CD4-positive, alpha-beta memory T cell (primary cell): ENCODE results near the gene MYT1. TPM values are rescaled to one million over a fixed set of nuclear protein-coding genes. Genes with fewer than 3 reads are reported as not detected.
"Not testable (repeated sequence)": the region's sequence is repeated elsewhere in the genome, so short reads cannot be mapped to it uniquely, and the experiment has no call there.

Source experiments
- CTCF ChIA-PET: fragments of 350-600 bp; sonication (Branson Sonifier 250); formaldehyde crosslinking; loops from one replicate; lab custom pipeline; 2021; ENCODE audit warnings: inconsistent platforms; ENCODE audit not compliant: partially characterized antibody; lab: Charles Lee
- POLR2A ChIA-PET: fragments of 350-600 bp; sonication (Branson Sonifier 250); formaldehyde crosslinking; loops from one replicate; lab custom pipeline; 2021; ENCODE audit not compliant: partially characterized antibody; lab: Charles Lee
- DNase-seq, 5 donors: peaks; one replicate each; pipeline versions ENCODE4 v3.0.0 to v3.0.0-alpha.2; 2020 to 2022; ENCODE audit warnings: mixed read lengths in 1 of 5
- H3K27ac ChIP-seq: one replicate; pipeline ENCODE4 v1.7.0; 2013; ENCODE audit warnings: low read depth, low read length
- H3K27me3 ChIP-seq: 2 replicates; pipeline ENCODE4 v1.7.0; 2013; ENCODE audit warnings: mild to moderate bottlenecking, low read length, moderate library complexity; ENCODE audit not compliant: insufficient read depth
- H3K36me3 ChIP-seq: 2 replicates; pipeline ENCODE4 v1.7.0; 2013; ENCODE audit warnings: mild to moderate bottlenecking, low read length, moderate library complexity; ENCODE audit not compliant: insufficient read depth
- H3K4me1 ChIP-seq: 2 replicates; pipeline ENCODE4 v1.7.0; 2013; ENCODE audit warnings: mild to moderate bottlenecking, low read length, moderate library complexity; ENCODE audit not compliant: insufficient read depth
- H3K4me3 ChIP-seq, 2 donors: one replicate each; pipeline ENCODE4 v1.7.0; 2013; ENCODE audit warnings: low read length in 2 of 2, mild to moderate bottlenecking in 1 of 2
- H3K9me3 ChIP-seq, 2 donors: one replicate each; pipeline ENCODE4 v1.7.0; 2013; ENCODE audit warnings: low read length in 2 of 2, control low read depth in 1 of 2; ENCODE audit not compliant: control insufficient read depth in 1 of 2
- H3K27ac Mint-ChIP-seq, 7 donors: one replicate each; pipeline ENCODE4 v1.8.0; 2020 to 2021; ENCODE audit warnings: mixed read lengths in 7 of 7, mild to moderate bottlenecking in 6 of 7, inconsistent platforms in 3 of 7, moderate library complexity in 3 of 7
- H3K27me3 Mint-ChIP-seq, 2 donors: one replicate each; pipeline ENCODE4 v1.8.0; 2020 to 2021; ENCODE audit warnings: mixed read lengths in 2 of 2
- H3K36me3 Mint-ChIP-seq, 2 donors: one replicate each; pipeline ENCODE4 v1.8.0; 2020 to 2021; ENCODE audit warnings: mixed read lengths in 2 of 2, inconsistent platforms in 1 of 2, mild to moderate bottlenecking in 1 of 2
- H3K4me1 Mint-ChIP-seq, 4 donors: one replicate each; pipeline ENCODE4 v1.8.0; 2020 to 2021; ENCODE audit warnings: mixed read lengths in 4 of 4, mild to moderate bottlenecking in 1 of 4
- H3K4me3 Mint-ChIP-seq, 8 donors: one replicate each; pipeline ENCODE4 v1.8.0; 2020 to 2021; ENCODE audit warnings: mixed read lengths in 8 of 8, mild to moderate bottlenecking in 7 of 8, moderate library complexity in 6 of 8, inconsistent platforms in 3 of 8
- H3K9me3 Mint-ChIP-seq, 8 donors: one replicate each; pipeline ENCODE4 v1.8.0; 2020 to 2021; ENCODE audit warnings: mixed read lengths in 8 of 8, mild to moderate bottlenecking in 5 of 8, inconsistent platforms in 3 of 8, moderate library complexity in 1 of 8
- intact Hi-C: fragments of 100-400 bp; cut with micrococcal nuclease; formaldehyde crosslinking; loops from one replicate; pipeline ENCODE4 v1.15.1; 2023
- polyA plus RNA-seq, 2 donors: library from polyadenylated mRNA; unstranded; fragments of 300-500 nt; fragmentation: Illumina TruSeq; gene quantifications; one replicate each; pipeline ENCODE4 v1.2.3, GENCODE V29; 2021
- total RNA-seq, 2 experiments: library from RNA; stranded (reverse); gene quantifications; one replicate each; pipeline ENCODE4 v1.2.3, GENCODE V29; 2021

Gene MYT1
- total and polyA plus RNA-seq, 4 experiments from 2014 or later = not detected

- no peaks in the 10 kb centered on the region for H3K36me3 ChIP-seq
- H3K27ac ChIP-seq = no peak overlapping the region
- POLR2A ChIA-PET = no interaction called here
- intact Hi-C loops = no loop called here
- no peaks in the 10 kb centered on the region for H3K4me1 ChIP-seq
- Mint-ChIP-seq H3K36me3 (no peaks in the 10 kb centered on the region), H3K4me3 (no peak overlapping the region), H3K27ac (no peak overlapping the region), H3K4me1 (no peaks in the 10 kb centered on the region), H3K27me3 (peaks cover 13 to 16% of the 10 kb centered on the region in 2 donors), H3K9me3 (peaks cover 0 to 3% (median 0%) of the 10 kb centered on the region in 8 donors)
- CTCF ChIA-PET = no interaction called here
- DNase-seq = no peak
- no peaks in the 10 kb centered on the region for H3K27me3 ChIP-seq
- H3K9me3 ChIP-seq = no peaks in the 10 kb centered on the region
- no peak overlapping the region for H3K4me3 ChIP-seq
Observed at GRCh38 chr20:64131406-64131805, 32.8 kb upstream of the MYT1 start.

GRCh38 chr20:64133951-64134407 is 30.3 kb upstream of the MYT1 start:
- no peaks in the 10 kb centered on the region for H3K27me3 ChIP-seq
- Mint-ChIP-seq H3K4me1 (no peaks in the 10 kb centered on the region), H3K27me3 (peaks cover 7 to 14% of the 10 kb centered on the region in 2 donors), H3K4me3 (no peak overlapping the region), H3K27ac (no peak overlapping the region), H3K36me3 (no peaks in the 10 kb centered on the region), H3K9me3 (peaks cover 0 to 3% (median 0%) of the 10 kb centered on the region in 8 donors)
- H3K36me3 ChIP-seq = no peaks in the 10 kb centered on the region
- H3K4me1 ChIP-seq = no peaks in the 10 kb centered on the region
- DNase-seq = no peak
- no peak overlapping the region for H3K4me3 ChIP-seq
- H3K27ac ChIP-seq = no peak overlapping the region
- H3K9me3 ChIP-seq = no peaks in the 10 kb centered on the region
- CTCF ChIA-PET = no interaction called here
- intact Hi-C loops = no loop called here
- POLR2A ChIA-PET = no interaction called here

- H3K27ac ChIP-seq, H3K36me3 Mint-ChIP-seq, H3K4me3 ChIP-seq, H3K36me3 ChIP-seq, DNase-seq, POLR2A ChIA-PET, H3K4me1 ChIP-seq, H3K4me3 Mint-ChIP-seq, H3K9me3 ChIP-seq, CTCF ChIA-PET, H3K27me3 ChIP-seq, intact Hi-C loops, H3K4me1 Mint-ChIP-seq, H3K9me3 Mint-ChIP-seq: not testable (repeated sequence)
- H3K27ac Mint-ChIP-seq = peak overlapping the region in 1 of 7 donors; percentile 86
- H3K27me3 Mint-ChIP-seq = peaks cover 2 to 11% of the 10 kb centered on the region in 2 donors
Observed at GRCh38 chr20:64134744-64135143, 29.5 kb upstream of the MYT1 start.

GRCh38 chr20:64136004-64136710 is 28.1 kb upstream of the MYT1 start:
- Mint-ChIP-seq H3K27ac (peak overlapping the region in 3 of 7 donors; percentile 32 to 72 (median 50)), H3K4me1 (no peaks in the 10 kb centered on the region), H3K27me3 (peaks cover 0 to 3% of the 10 kb centered on the region in 2 donors), H3K4me3 (no peak overlapping the region), H3K36me3 (no peaks in the 10 kb centered on the region), H3K9me3 (peaks cover 0 to 3% (median 0%) of the 10 kb centered on the region in 8 donors)
- Histone ChIP-seq H3K27me3 (no peaks in the 10 kb centered on the region), H3K36me3 (no peaks in the 10 kb centered on the region), H3K9me3 (no peaks in the 10 kb centered on the region), H3K27ac (no peak overlapping the region), H3K4me1 (no peaks in the 10 kb centered on the region), H3K4me3 (no peak overlapping the region)
- CTCF ChIA-PET = no interaction called here
- intact Hi-C loops = no loop called here
- POLR2A ChIA-PET = no interaction called here
- DNase-seq = no peak

GRCh38 chr20:64137598-64138031 is 26.6 kb upstream of the MYT1 start:
- Mint-ChIP-seq H3K27ac (no peak overlapping the region), H3K27me3 (peaks cover 2 to 9% of the 10 kb centered on the region in 2 donors), H3K4me1 (peaks cover 0 to 4% (median 0%) of the 10 kb centered on the region in 4 donors), H3K36me3 (no peaks in the 10 kb centered on the region), H3K4me3 (no peak overlapping the region), H3K9me3 (peaks cover 0 to 3% (median 0%) of the 10 kb centered on the region in 8 donors)
- Histone ChIP-seq H3K9me3 (no peaks in the 10 kb centered on the region), H3K27ac (no peak overlapping the region), H3K27me3 (no peaks in the 10 kb centered on the region), H3K4me1 (no peaks in the 10 kb centered on the region), H3K36me3 (no peaks in the 10 kb centered on the region), H3K4me3 (no peak overlapping the region)
- DNase-seq = no peak
- CTCF ChIA-PET = no interaction called here
- POLR2A ChIA-PET = no interaction called here
- intact Hi-C loops = no loop called here

GRCh38 chr20:64138276-64138815 is 25.9 kb upstream of the MYT1 start:
- POLR2A ChIA-PET = no interaction called here
- Histone ChIP-seq H3K9me3 (no peaks in the 10 kb centered on the region), H3K36me3 (no peaks in the 10 kb centered on the region), H3K27me3 (no peaks in the 10 kb centered on the region), H3K27ac (no peak overlapping the region), H3K4me3 (no peak overlapping the region), H3K4me1 (no peaks in the 10 kb centered on the region)
- no peak overlapping the region for H3K4me3 Mint-ChIP-seq
- H3K27me3 Mint-ChIP-seq = peaks cover 2 to 9% of the 10 kb centered on the region in 2 donors
- intact Hi-C loops = no loop called here
- peaks cover 0 to 4% (median 0%) of the 10 kb centered on the region in 4 donors for H3K4me1 Mint-ChIP-seq
- CTCF ChIA-PET = no interaction called here
- H3K27ac Mint-ChIP-seq = no peak overlapping the region
- peaks cover 0 to 3% (median 0%) of the 10 kb centered on the region in 8 donors for H3K9me3 Mint-ChIP-seq
- DNase-seq = no peak
- H3K36me3 Mint-ChIP-seq = no peaks in the 10 kb centered on the region

- no peaks in the 10 kb centered on the region for H3K27me3 ChIP-seq
- peaks cover 0 to 4% (median under 1%) of the 10 kb centered on the region in 4 donors for H3K4me1 Mint-ChIP-seq
- H3K27ac Mint-ChIP-seq = no peak overlapping the region
- POLR2A ChIA-PET = no interaction called here
- no peaks in the 10 kb centered on the region for H3K36me3 ChIP-seq
- H3K27me3 Mint-ChIP-seq = peaks cover 5 to 10% of the 10 kb centered on the region in 2 donors
- CTCF ChIA-PET = no interaction called here
- peaks cover 0 to 6% (median 2%) of the 10 kb centered on the region in 8 donors for H3K9me3 Mint-ChIP-seq
- DNase-seq = no peak
- no peaks in the 10 kb centered on the region for H3K4me1 ChIP-seq
- H3K9me3 ChIP-seq = no peaks in the 10 kb centered on the region
- no peaks in the 10 kb centered on the region for H3K36me3 Mint-ChIP-seq
- H3K4me3 Mint-ChIP-seq = no peak overlapping the region
- intact Hi-C loops = no loop called here
- H3K4me3 ChIP-seq = no peak overlapping the region
- no peak overlapping the region for H3K27ac ChIP-seq
Observed at GRCh38 chr20:64139199-64140060, 24.8 kb upstream of the MYT1 start.
